NCI-H146 treated with DMSO at 0.1 percent for 48 hours (cell line): ENCODE data around the gene MIA3.
"Not testable (repeated sequence)": the region's sequence is repeated elsewhere in the genome, so short reads cannot be mapped to it uniquely, and the experiment has no call there.

Experiments used
- DNase-seq: peaks from one replicate; lab custom pipeline; 2025; ENCODE audit not compliant: unreplicated experiment; lab: John Stamatoyannopoulos, UW

MIA3 gene

GRCh38 chr1:222665964-222666363 is 48.1 kb downstream of the MIA3 start:
- no peak for DNase-seq

- DNase-seq = not testable (repeated sequence)
Measured at GRCh38 chr1:222668184-222668583, 50.3 kb downstream of the MIA3 start.

- not testable (repeated sequence) for DNase-seq
Measured at GRCh38 chr1:222669107-222669506, 51.2 kb downstream of the MIA3 start.

GRCh38 chr1:222670110-222670509 is 52.2 kb downstream of the MIA3 start:
- DNase-seq = no peak

GRCh38 chr1:222680080-222680479 is 62.2 kb downstream of the MIA3 start:
- DNase-seq = no peak

GRCh38 chr1:222691016-222691415 is 73.1 kb downstream of the MIA3 start:
- DNase-seq = no peak

GRCh38 chr1:222694927-222695326 is 77.0 kb downstream of the MIA3 start:
- DNase-seq = no peak

GRCh38 chr1:222696741-222697140 is 78.8 kb downstream of the MIA3 start:
- DNase-seq = no peak

- DNase-seq = no peak
Measured at GRCh38 chr1:222697203-222697602, 79.3 kb downstream of the MIA3 start.

- no peak for DNase-seq
Measured at GRCh38 chr1:222697826-222698225, 79.9 kb downstream of the MIA3 start.

GRCh38 chr1:222702210-222702609 is 84.3 kb downstream of the MIA3 start:
- no peak for DNase-seq

GRCh38 chr1:222704260-222704659 is 86.4 kb downstream of the MIA3 start:
- no peak for DNase-seq

- DNase-seq = no peak
Measured at GRCh38 chr1:222706815-222707214, 88.9 kb downstream of the MIA3 start.

GRCh38 chr1:222709700-222710153 is 91.8 kb downstream of the MIA3 start:
- no peak for DNase-seq

GRCh38 chr1:222711319-222712252 is 93.7 kb downstream of the MIA3 start:
- peak; percentile 63 for DNase-seq

GRCh38 chr1:222712253-222713090 is 94.6 kb downstream of the MIA3 start, which contains the start of the genes AIDA and BROX:
Gene AIDA (minus strand): TSS chr1:222712491. CDS start chr1:222712317, 174 bp downstream.
Gene BROX (plus strand): TSS chr1:222712564. CDS start chr1:222715700, 3,136 bp downstream.
- DNase-seq = peak; percentile 85

GRCh38 chr1:222713091-222713961 is 95.4 kb downstream of the MIA3 start:
- peak; percentile 88 for DNase-seq

- no peak for DNase-seq
Measured at GRCh38 chr1:222716393-222716792, 98.5 kb downstream of the MIA3 start.
